ENCODE data around the gene SOBP. TPM values are rescaled to one million over a fixed set of nuclear protein-coding genes. Genes with fewer than 3 reads are reported as not detected.
A peak's percentile ranks its signal among the peaks of the same experiment; 100 is the strongest.

SOBP gene
- total RNA-seq, 1 experiment from 2014 or later, result 10.1 TPM

GRCh38 chr6:107491138-107491609 lies 1.3 kb downstream of the SOBP start (continued):
- no peak for TF ChIP-seq AFF4 (CRISPR knock-in tag; IDR thresholded peaks at IDR 0.05; ENCODE audit: borderline replicate concordance)
- TF ChIP-seq ETV6 (CRISPR knock-in tag; IDR thresholded peaks at IDR 0.05), result 0 out of 2 replicates have a peak, but pooled peaks have one; percentile 14
- TF ChIP-seq, protein P1, sequence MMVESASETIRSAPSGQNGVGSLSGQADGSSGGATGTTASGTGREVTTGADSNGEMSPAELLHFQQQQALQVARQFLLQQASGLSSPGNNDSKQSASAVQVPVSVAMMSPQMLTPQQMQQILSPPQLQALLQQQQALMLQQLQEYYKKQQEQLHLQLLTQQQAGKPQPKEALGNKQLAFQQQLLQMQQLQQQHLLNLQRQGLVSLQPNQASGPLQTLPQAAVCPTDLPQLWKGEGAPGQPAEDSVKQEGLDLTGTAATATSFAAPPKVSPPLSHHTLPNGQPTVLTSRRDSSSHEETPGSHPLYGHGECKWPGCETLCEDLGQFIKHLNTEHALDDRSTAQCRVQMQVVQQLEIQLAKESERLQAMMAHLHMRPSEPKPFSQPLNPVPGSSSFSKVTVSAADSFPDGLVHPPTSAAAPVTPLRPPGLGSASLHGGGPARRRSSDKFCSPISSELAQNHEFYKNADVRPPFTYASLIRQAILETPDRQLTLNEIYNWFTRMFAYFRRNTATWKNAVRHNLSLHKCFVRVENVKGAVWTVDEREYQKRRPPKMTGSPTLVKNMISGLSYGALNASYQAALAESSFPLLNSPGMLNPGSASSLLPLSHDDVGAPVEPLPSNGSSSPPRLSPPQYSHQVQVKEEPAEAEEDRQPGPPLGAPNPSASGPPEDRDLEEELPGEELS (CRISPR knock-in tag; IDR thresholded peaks at IDR 0.05), result 0 out of 2 replicates have a peak, but pooled peaks have one; percentile 37

DNA sequence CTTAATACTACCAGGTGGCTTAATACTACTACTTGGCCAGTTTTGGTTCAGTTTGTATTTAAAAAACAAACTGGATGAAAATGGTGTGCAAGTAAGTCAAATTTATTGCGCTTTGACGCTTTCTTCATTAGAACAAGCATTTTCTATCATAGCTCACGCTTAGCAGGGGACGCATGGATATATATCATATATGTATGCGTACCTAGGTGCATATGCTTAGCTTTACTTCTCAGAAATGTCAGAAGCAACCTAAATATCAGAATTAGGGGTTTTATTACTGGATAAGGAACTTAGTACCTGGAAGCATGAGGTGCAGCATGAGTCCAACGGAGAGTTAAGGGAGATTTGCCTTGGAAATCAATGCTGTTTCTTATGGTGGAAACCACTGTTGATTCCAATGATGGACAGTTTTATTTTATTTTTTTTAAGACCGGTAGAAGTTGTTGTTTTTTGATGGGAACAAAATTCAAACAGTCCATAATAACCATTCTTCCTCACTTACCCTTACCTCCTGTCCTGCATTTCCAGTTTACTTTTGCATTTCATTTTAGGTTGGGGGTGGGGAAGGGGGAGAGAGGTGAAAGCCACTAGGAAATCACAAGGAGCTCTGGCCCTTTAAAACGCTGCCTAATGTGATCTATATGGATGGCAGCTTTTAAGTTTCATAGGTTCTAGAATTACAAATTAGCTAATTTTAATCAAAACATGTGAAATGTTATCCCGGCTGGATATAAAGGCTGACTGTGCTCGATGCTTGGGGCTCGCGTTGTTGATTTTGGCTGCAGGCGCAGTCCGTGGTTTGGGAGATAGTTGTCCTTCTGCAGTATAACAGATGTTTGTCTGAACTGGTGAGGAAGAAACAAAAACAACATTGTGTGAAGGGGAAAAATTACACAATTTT lies 2.1 kb downstream of the SOBP start:
- Mint-ChIP-seq H3K36me3 (no peaks in the 10 kb centered on the region), H3K4me3 (no peak overlapping the region), H3K9me3 (no peaks in the 10 kb centered on the region), H3K4me1 (peaks cover 21% of the 10 kb centered on the region), H3K27me3 (ENCODE audit: low read depth) (peaks cover 27% of the 10 kb centered on the region), H3K27ac (no peak overlapping the region)
- CTCF ChIA-PET, result interaction anchor here (1.0 to 6.5 kb wide), 5 partner anchors 22 to 1131 kb away, joined by 3 to 31 read pairs (median 3); partner anchors contain the start of genes CRYBG1 and PDSS2
- ATAC-seq, result no peak
- POLR2A ChIA-PET, result interaction anchor here (0.6 to 1.6 kb wide), 2 partner anchors 32 to 992 kb away, joined by 3 to 7 read pairs; partner anchors contain the start of gene PDSS2
- no peak for DNase-seq (ENCODE audit: low spot score)
- TF ChIP-seq ETV6 (CRISPR knock-in tag; IDR thresholded peaks at IDR 0.05) (no peak), NR3C1 (CRISPR knock-in tag; conservative IDR thresholded peaks at IDR 0.05; ENCODE audit: low read depth) (no peak), GRHL2 (CRISPR knock-in tag; IDR thresholded peaks at IDR 0.05; ENCODE audit: insufficient replicate concordance, severe bottlenecking) (no peak), CREM (CRISPR knock-in tag; IDR thresholded peaks at IDR 0.05) (no peak), AFF4 (CRISPR knock-in tag; IDR thresholded peaks at IDR 0.05; ENCODE audit: borderline replicate concordance) (no peak), ATF2 (CRISPR knock-in tag; IDR thresholded peaks at IDR 0.05; ENCODE audit: borderline replicate concordance, low read depth) (no peak), ZNF317 (CRISPR knock-in tag; IDR thresholded peaks at IDR 0.05; ENCODE audit: borderline replicate concordance, low read depth) (no peak), MYBL2 (CRISPR knock-in tag; IDR thresholded peaks at IDR 0.05) (no peak), ZNF121 (CRISPR knock-in tag; IDR thresholded peaks at IDR 0.05) (no peak), GABPB1 (CRISPR knock-in tag; IDR thresholded peaks at IDR 0.05) (no peak), ZNF263 (CRISPR knock-in tag; IDR thresholded peaks at IDR 0.05; ENCODE audit: low read depth) (no peak), SP1 (CRISPR knock-in tag; conservative IDR thresholded peaks at IDR 0.05) (no peak), HMGXB4 (CRISPR knock-in tag; IDR thresholded peaks at IDR 0.05) (no peak), ZNF219 (CRISPR knock-in tag; IDR thresholded peaks at IDR 0.05; ENCODE audit: borderline replicate concordance) (no peak)
- TF ChIP-seq, protein P2, sequence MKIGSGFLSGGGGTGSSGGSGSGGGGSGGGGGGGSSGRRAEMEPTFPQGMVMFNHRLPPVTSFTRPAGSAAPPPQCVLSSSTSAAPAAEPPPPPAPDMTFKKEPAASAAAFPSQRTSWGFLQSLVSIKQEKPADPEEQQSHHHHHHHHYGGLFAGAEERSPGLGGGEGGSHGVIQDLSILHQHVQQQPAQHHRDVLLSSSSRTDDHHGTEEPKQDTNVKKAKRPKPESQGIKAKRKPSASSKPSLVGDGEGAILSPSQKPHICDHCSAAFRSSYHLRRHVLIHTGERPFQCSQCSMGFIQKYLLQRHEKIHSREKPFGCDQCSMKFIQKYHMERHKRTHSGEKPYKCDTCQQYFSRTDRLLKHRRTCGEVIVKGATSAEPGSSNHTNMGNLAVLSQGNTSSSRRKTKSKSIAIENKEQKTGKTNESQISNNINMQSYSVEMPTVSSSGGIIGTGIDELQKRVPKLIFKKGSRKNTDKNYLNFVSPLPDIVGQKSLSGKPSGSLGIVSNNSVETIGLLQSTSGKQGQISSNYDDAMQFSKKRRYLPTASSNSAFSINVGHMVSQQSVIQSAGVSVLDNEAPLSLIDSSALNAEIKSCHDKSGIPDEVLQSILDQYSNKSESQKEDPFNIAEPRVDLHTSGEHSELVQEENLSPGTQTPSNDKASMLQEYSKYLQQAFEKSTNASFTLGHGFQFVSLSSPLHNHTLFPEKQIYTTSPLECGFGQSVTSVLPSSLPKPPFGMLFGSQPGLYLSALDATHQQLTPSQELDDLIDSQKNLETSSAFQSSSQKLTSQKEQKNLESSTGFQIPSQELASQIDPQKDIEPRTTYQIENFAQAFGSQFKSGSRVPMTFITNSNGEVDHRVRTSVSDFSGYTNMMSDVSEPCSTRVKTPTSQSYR (CRISPR knock-in tag; IDR thresholded peaks at IDR 0.05), result no peak

Data from WTC11 (cell line).